CD4-positive, alpha-beta T cell treated with Interleukin-15 for 4 hours (primary cell): Measurements from ENCODE around the gene PTCHD4.

ENCODE experiments used
- DNase-seq: peaks from one replicate; pipeline ENCODE4 v3.0.0-alpha.2; 2020; ENCODE audit warnings: low spot score

Gene PTCHD4

DNA sequence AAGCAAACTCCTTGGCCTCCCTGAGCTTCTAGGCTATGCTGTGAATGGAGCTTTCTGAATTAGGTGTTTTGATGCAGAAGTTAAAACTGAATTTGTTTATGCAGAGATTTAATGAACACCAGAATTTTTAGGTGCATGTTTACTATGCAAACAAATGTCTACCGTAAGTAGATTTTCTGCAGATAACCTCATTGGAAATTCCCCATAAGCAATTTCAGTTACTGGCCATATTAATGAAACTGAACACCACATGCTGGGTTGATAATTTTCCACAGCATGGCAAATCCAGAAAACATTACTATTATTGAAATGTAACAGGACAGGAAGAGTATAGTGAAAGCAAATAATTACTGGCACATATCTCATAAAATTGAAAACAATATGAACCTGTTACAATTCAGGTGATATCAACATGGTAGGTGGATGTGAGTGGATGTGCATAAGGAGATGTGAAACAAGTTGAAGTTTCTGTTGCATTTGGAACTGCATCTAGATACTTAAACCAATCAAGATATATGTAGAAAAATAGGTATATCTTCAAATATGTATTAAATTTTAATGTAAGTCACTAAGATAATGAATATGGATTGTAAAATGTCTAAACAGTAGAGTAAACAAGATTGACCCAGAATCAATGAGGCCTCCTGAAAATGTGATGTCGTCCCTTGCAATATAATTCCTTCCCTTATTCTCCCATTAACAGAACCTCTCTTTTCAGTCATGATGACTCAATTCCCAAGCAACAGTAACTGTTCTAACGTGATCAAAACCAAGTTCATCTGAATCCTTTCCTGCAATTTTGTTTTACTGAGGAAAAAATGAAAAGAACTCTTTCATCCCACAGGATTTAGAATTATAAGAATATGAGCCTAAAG, 11.0 kb downstream of the PTCHD4 start:
- no peak for DNase-seq

DNA sequence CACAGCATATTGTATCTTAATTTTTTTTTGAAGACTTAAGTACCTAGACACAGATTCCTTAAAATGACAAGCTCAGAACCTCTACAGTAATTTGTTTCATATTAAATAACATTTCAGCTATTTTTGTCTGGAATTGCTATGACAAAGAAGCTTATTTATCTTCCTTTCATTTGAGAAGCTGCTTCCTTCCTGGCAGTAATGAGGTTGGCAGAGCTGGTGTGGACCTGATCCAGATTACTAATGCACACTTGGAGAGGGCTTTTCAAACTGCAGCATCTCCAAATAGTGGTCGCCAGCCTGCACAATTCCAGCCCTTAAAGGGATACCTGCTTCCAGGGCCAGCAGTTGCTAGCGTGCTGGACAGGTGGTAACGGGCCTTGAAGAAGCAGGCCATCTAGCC, 12.1 kb downstream of the PTCHD4 start:
- DNase-seq, result no peak

DNA sequence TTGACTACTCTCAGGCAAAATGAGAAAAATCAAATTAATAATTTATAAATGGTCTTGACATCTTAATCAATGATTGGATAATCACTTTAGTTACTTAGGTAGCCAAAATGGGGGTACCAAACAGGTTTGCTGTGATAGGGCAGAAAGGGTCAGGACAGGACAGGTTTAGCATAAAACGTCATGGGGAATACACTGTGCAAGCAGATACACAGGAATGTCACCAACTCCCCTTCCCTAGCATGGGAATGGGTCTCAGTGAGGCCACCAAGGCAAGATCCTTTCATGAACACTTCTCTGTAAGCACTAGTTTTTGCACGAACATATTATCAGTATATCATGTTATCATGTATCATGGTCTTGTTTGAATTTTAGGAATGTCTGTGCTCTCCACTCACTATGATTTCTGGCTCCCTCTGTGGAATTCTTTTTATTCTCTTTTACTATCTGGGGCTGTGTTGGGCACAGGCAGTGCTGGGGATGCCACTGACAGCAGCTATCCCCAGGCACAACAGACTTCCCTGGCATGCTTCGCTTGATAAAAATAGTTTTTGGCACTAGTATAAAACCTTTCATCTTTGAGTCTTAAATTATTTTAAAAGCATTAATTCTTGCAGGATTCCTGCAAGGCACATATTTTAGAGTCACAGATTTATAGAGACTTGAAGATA, 18.3 kb downstream of the PTCHD4 start:
- no peak for DNase-seq

DNA sequence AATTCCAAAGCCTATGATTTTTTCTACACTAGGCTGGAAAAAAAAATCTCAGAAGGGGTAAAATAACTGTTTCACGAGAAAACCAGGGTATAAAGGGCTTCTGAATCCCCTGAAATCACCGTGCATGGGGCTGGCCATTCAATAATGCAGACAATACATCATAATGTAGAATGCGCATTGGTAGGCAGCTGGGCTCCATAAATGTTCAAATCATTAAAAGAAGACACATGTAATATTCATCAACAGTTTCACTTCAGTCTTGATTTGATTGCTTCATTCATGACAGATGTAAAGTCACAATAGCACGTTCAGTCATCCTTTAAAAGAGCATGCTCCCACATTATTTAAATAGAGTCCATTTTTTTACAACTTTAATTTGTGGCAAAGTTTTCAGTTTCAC, 20.5 kb downstream of the PTCHD4 start:
- no peak for DNase-seq

DNA sequence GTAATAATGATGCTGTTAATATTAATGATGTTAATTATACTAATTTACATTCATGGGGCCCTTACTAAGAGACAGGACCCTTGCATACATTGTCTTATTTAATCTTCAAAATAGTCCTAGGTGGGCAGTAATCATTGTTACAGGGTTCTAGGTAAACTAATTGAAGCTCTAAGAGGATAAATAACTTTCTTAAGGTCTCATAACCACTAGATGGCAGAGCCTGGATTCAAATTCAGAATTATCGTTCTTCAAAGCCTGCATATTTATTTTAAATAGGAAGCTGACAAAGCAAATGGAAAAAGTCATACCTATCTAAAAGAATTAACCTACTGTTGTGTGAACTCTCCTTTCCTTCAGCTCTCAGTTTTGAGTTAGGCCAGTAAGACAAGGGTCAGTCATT, 23.5 kb downstream of the PTCHD4 start:
- no peak for DNase-seq

DNA sequence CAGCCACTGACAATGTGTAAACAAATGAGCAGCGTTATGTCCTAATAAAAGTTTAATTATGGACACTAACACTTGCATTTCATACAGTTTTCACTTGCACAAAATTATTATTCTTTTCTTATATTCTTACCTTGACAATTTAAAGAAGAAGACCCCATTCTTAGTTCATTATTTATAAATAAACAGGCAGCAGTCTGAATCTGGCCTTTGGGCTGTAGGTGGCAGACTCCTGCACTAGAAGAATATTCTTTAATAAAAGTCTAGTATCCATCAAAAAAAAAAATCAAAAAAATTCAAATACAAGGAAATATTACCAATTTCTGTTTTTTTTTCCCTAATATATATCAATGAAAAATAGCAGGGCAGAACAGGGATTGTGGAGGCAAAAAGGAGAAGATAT, 24.8 kb downstream of the PTCHD4 start:
- DNase-seq, result no peak

DNA sequence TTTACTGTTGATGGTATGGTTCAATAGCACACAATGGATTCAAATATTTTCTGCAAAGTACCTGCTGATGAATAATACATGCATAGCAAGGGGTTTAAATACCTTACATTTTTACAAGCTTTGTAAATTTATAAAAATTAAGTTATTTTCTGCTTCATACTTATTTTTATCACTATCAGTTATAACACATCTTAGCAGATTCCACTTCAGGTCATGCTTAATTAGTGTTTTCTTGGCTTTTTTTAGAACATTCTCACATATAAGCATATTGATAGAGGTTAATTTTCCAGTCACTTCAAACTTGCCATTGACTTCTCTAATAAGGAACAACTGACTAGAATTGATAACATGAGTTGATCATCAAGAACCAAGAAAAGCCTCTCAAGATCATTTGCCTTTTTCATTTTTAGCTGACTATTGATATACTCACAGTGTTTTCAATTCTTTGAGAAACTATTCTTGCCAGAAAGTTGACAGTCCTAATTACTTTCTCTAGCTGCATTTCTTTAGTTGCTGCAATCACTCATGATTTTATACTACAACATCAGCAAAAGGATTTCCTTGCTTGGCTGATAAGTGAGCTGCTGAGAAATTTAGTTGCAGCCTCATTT, 25.8 kb downstream of the PTCHD4 start:
- DNase-seq, result no peak

DNA sequence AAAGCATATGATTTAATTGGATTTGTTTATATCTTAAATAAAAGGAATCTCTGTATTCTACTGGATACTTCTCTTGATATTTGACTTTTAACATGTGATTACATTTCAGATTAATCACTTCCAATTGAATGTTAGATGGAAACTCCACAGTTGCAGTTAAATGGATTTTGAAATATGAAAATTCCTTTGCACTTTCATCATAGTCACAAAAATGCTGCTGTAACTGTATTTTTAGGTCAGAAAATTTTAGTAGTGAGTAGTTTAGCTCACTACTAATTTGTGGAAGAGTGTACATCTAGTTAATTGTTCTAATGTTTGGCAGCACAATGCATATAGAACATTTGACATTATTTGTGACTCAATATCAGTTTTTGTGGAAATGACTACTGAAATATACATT, 26.8 kb downstream of the PTCHD4 start:
- DNase-seq, result no peak

DNA sequence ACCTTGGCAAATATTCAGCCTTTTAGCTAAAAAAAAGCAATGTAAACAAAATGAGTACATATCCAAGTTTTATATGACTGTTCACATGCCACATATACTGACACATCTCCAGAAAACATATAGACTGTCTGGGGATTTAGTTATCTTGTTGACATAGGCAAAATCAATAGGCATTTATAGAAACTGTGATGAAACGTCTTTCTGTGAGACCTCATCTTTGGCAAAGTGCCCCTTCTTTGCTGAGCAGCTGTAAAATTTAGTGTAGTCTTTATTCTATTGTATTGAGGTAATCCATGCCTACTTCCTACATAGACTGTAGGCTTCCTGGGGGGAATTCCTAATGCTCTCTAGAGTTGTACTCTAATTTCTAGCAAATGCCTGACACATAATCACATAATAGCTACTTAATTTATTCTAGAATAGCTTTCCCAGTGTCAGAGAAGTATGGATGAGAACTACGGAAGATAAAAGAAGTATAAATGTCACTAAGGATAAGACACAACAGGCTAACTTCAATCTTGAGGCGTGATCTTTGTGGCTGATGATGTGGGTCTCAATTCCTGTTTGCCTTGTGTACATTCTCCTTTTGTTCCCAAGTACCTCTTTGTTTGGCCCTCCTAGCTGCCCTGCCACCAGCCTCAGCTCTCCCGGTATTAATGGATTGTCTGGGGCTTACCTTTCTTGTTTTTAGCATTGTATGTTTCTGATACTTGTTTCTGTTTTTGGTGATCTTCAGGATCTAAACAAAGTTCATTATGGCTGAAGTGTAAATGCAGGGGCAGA, 30.6 kb downstream of the PTCHD4 start:
- no peak for DNase-seq

DNA sequence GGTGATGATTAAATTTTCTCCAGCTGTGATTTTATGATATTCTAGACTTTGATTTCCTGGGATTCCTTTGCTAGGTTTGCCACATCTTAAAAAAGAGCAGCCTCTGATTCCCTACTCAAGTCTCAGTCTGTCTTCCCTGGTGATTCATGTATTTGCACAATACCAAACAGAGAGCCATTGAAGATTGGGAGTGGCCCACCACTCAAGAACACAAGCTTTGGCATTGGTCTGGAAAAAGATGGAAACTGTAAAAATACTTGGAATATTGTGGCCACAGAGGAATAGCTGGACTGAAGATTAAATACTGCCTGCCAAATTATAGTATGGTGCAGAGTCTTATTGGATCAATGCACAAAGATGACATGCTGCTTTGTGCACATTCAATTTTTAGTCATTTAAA, 32.9 kb downstream of the PTCHD4 start:
- DNase-seq, result no peak

DNA sequence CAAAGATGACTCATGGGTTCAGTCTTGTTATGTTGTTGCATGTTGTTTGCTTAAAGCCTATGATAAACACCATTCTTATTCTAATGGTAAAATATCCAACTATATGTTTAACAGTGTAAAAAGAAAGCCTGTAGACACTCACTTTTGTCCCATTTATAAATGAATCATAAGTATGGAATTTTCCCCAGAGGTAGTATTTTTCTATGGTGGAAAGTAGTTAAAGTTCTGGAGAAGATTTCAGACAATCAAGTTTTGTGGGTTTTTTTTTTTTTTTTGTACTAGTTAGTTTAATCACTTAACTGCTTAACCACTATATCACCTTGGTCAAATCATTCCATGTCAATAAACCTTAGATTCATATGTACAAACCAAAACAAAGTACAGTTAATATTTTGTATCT, 35.8 kb downstream of the PTCHD4 start:
- DNase-seq, result no peak

DNA sequence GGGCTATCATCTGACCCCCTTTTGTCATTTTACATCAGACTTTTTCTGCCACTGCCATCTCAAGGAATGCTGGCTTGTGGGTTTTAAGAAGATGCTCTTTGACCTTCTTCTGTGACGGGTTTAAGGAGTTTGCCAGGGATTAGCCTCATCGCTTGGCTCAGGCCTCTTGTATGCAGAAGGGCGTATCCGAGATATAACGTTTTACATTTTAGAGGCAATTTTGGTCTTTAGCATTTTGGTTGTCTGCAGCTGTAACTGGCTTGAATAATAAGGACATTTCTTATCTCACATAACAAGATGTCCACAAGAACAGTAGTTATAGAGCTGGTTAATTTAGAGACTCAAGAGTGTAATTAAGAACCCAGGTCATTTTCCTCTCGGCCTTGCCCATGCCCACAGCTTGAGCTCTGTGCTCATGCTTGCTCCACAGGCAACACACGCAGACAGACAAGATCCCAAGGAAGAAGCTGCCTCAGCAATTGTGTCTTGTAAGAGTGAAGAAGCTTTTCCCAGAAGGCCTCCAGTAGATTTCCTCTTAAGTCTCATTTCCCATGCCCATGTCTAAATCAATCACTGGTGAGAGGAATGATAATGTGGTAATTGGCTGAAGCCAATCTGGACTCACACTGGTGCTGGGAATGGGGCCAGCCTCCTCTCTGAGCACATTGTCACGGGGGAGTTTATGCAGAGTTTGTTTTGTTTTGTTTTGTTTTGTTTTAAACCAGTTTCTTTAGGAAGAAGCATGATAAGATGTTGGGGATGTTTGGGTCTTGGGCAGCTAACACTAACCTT, 36.8 kb downstream of the PTCHD4 start:
- no peak for DNase-seq

DNA sequence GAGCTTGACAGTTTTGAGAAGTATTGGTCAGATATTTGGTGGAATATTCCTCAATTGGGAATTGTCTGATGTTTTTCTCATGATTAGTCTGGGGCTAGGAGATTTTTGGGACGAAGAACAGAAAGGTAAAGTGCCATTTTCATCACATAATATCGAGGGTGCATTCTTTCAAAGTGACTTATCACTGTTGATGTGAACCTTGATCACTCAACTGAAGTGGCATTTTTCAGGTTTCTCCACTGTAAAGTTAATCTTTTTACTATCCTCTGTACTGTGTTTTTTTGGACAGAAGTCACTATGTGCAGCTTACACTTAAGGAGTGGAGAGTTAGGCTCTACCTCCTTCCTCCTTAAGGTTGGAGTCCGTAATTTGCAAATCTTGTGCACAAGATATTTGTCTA, 39.2 kb downstream of the PTCHD4 start:
- DNase-seq, result no peak

DNA sequence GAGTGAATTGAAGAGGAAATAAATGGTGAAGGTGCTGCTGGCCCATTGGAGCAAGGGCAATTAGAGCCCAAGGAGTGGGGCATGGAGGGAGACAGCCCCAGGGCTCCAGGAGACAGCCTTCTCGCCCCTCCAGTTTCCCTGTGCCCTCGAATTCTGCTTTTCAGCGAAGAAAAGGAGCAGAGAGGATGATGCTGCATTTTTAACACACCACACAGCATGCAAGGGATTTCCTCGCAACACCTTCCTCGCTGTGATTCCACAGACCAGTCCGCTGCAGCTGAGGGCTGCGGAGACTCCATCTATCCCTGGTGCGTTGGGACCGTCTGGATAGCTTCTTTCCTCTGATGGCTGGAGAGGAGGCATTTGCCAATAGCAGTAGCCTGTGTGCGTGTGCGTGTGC, 41.7 kb downstream of the PTCHD4 start:
- DNase-seq, result no peak

DNA sequence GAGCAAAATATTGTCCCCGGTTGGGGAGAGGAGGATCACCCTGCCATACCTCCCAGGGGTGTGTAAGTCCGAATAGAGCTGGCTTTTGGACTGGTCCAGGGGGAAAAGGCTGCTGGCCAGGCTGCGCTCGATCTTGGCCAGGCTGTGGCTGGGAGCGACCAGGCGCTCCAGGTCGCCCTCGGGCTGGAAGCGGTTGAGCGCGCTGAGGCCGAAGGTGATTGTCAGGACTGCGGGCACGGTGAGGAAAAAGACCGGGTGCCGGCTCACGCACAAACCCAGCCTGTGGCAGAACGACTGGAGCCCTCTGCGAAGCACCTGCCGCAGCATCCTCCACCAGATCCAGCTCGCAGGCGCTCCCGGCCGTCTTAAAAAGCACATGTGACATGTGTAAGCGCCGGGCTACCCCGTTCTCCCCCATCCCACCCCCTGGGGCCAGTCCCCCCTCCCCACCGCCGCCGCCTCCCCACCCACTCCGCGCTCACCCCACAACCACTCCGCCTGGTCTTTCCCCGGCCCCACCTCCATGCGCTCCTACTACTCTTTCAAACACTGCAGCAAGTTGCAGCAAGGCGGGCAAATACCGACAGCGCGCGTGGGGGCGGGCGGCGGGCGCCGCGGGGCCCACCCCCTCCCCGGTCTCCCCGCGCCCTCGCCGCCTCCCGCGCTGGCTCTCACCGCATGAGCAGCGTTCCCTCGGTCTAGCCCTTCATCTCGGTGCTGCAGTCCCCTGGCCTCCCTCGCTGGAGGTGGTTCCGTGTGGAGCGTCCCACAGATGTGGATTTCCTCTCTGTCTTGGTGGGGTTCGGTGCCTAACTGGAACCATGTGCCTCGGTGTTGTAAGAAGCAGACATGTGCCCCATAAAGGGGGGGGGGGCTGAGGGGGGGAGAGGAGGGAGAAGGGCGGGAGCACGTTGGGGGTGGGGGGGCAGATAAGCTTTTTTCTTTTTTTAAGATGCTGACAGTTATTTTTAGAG, 42.4 kb downstream of the PTCHD4 start:
- no peak for DNase-seq

DNA sequence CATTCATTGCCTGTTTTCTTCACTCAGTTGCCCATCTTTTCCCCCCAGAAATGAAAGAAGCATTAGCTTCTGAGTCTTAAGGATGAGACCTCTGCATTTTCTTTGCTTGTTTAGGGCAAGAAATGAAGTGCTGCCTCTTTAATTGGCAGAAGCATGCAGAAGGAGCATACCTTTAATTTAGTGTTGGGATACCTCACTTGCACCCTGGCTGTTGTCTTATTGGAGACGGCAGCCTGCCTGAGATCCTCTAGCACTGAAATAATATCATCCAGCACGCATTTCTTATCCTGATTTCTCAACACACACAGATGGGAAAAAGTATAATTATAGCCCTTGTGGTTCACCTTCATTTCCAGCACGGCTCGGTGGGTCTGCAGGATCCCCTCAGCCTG, 43.1 kb downstream of the PTCHD4 start:
- DNase-seq, result no peak

DNA sequence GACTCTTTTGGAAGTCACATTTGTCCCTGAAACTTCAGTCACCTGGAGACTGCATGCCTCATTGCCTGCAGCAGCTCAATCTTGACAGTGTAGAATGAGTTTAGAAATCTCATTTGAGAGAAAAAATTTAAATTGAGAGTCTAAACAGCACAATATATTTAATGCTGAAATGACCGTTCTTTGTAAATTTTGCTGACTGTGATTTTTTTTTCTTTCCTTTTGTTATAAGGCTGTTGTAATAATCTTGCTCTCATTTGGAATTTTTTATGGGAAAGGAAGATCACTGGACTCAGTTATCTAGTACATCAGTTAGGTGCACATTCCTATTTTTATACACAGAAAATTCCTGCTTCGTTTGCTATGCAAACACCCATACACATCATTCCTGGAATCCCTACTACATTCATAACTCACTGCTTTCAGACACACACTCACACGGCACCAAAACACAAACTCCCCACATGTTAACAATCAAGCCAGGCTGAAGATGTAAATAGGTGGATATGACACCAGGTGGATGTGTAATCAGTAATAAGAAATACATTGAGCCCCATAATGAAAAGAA, 43.8 kb downstream of the PTCHD4 start:
- no peak for DNase-seq

DNA sequence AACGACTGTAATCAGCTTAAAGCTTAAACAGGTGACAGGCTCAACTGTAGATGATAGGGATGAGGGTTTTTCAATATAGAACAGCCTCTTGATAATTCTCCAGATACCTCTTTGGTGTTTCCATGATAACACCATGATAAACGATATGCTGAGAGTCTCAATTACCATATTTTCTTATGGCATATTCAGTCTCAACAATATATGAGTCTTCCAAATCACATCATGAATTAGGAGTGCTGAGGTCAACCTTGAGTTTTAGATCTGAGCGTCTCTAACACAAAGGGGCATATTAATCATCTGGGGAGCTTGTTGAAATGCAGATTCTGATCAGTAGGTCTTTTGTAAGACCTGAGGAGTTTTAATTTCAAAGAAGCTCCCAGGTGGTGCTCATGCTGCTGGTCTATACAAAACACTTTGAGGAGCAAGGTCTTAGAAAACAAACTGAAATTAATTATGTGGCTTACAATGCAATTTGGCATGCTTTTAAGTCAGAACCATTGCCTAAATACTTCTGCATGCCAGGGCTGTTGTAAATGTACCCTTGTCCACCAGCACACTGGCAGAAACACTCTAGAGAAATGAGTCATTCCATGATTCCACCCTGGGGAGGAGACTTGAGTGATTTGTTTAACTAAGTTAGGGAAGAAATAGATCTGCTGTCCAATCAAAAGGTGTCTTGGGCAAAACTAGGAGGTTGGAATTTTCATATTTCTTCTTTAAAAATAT, 49.6 kb downstream of the PTCHD4 start:
- DNase-seq, result no peak
